HFFc6 (cell line): ENCODE data around the gene ITPR3. TPM values are rescaled to one million over a fixed set of nuclear protein-coding genes. Genes with fewer than 3 reads are reported as not detected.

Experiments
- DNase-seq: peaks from one replicate; pipeline ENCODE4 v3.0.0-alpha.2; 2018
- H3K27ac Mint-ChIP-seq: 2 replicates; pipeline ENCODE4 v1.8.0; 2020; ENCODE audit warnings: mild to moderate bottlenecking, mixed read lengths
- H3K27me3 Mint-ChIP-seq: 2 replicates; pipeline ENCODE4 v1.8.0; 2021; ENCODE audit warnings: mild to moderate bottlenecking, moderate library complexity, mixed read lengths; ENCODE audit not compliant: insufficient read depth
- H3K36me3 Mint-ChIP-seq: 2 replicates; pipeline ENCODE4 v1.8.0; 2021; ENCODE audit warnings: low read depth, mixed read lengths
- H3K4me1 Mint-ChIP-seq: 2 replicates; pipeline ENCODE4 v1.8.0; 2020; ENCODE audit warnings: low read depth, mixed read lengths
- H3K4me3 Mint-ChIP-seq: 2 replicates; pipeline ENCODE4 v1.8.0; 2020; ENCODE audit warnings: mild to moderate bottlenecking, moderate library complexity, mixed read lengths
- H3K9me3 Mint-ChIP-seq: 2 replicates; pipeline ENCODE4 v1.8.0; 2020; ENCODE audit warnings: mild to moderate bottlenecking, mixed read lengths
- CTCF ChIP-seq: fragments of 200-600 bp; sonication (generic); IDR thresholded peaks from 2 replicates; pipeline ENCODE4 v1.5.0; 2021; ENCODE audit warnings: antibody characterized with exemption, mild to moderate bottlenecking
- total RNA-seq, 6 experiments: library from RNA; stranded (reverse); fragmentation: NEBNext Ultra II Directional; extraction: Animal tissue kit (Norgen Biotek cat#: 25700); gene quantifications; 2 replicates in 1 of 6; 3 replicates in 5 of 6; pipeline ENCODE4 v1.2.3, GENCODE V29; 2021

Gene ITPR3
- total RNA-seq, 6 experiments from 2014 or later = 20.2 to 30.3 (median 26.9) TPM

DNA sequence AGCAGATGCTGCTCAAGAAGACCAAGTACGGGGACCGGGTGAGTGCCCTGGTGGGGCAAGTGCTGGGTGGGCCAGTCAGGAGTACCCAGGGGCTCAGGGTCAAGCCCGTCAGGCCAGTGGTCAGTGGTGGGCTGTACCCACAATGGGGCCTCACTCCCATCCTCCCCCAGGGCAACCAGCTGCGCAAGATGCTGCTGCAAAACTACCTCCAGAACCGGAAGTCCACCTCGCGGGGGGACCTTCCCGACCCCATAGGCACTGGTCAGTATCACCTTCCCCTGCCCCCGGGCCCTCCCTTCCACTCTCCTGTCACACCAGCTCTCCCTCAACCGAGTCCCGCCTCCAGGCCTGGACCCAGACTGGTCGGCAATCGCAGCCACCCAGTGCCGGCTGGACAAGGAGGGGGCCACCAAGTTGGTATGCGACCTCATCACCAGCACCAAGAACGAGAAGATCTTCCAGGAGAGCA, 63.3 kb downstream of the ITPR3 start:
- H3K4me3 Mint-ChIP-seq = no peak overlapping the region
- no peak for TF ChIP-seq CTCF
- peaks cover 21% of the 10 kb centered on the region for H3K36me3 Mint-ChIP-seq
- no peaks in the 10 kb centered on the region for H3K9me3 Mint-ChIP-seq
- H3K27me3 Mint-ChIP-seq = no peaks in the 10 kb centered on the region; the same call in none of the 2 replicates
- DNase-seq = no peak
- no peak overlapping the region for H3K27ac Mint-ChIP-seq
- peaks cover 4% of the 10 kb centered on the region; the same call in 1 of the 2 replicates for H3K4me1 Mint-ChIP-seq

- peaks cover 22% of the 10 kb centered on the region for H3K36me3 Mint-ChIP-seq
- no peaks in the 10 kb centered on the region for H3K9me3 Mint-ChIP-seq
- TF ChIP-seq CTCF = no peak
- no peak overlapping the region for H3K27ac Mint-ChIP-seq
- no peak overlapping the region for H3K4me3 Mint-ChIP-seq
- H3K27me3 Mint-ChIP-seq = peaks cover 2% of the 10 kb centered on the region
- peaks cover 9% of the 10 kb centered on the region; the same call in 1 of the 2 replicates for H3K4me1 Mint-ChIP-seq
- no peak for DNase-seq
Measured at GRCh38 chr6:33684983-33685382, 63.9 kb downstream of the ITPR3 start.

DNA sequence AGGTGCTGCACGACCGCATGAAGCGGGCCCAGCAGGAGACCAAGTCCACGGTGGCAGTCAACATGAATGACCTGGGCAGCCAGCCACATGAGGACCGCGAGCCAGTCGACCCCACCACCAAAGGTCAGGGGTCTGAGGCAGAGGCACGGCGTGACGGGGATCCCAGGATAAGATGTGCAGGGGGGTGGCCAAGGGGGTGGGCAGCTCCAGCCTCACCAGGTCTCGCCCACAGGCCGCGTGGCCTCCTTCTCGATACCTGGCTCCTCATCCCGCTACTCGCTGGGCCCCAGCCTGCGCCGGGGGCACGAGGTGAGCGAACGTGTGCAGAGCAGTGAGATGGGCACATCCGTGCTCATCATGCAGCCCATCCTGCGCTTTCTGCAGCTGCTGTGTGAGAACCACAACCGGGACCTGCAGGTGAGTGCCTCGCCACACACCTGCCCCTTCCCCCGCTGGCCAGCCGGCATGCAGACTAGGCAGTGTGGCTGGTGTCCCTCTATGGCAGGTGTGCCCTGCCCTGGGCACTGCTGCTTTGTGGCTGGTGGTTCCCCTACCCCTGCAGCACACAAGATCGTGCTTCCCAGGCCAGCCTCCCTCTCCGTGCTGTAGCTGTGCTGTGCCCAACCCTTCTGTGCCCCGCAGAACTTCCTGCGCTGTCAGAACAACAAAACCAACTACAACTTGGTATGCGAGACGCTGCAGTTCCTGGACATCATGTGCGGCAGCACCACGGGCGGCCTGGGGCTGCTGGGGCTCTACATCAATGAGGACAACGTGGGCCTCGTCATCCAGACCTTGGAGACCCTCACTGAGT, 64.5 kb downstream of the ITPR3 start:
- Mint-ChIP-seq H3K36me3 (peaks cover 17% of the 10 kb centered on the region), H3K4me1 (peaks cover 9% of the 10 kb centered on the region; the same call in 1 of the 2 replicates), H3K9me3 (no peaks in the 10 kb centered on the region), H3K4me3 (no peak overlapping the region), H3K27ac (no peak overlapping the region), H3K27me3 (peaks cover 2% of the 10 kb centered on the region)
- DNase-seq = no peak
- TF ChIP-seq CTCF = no peak

DNA sequence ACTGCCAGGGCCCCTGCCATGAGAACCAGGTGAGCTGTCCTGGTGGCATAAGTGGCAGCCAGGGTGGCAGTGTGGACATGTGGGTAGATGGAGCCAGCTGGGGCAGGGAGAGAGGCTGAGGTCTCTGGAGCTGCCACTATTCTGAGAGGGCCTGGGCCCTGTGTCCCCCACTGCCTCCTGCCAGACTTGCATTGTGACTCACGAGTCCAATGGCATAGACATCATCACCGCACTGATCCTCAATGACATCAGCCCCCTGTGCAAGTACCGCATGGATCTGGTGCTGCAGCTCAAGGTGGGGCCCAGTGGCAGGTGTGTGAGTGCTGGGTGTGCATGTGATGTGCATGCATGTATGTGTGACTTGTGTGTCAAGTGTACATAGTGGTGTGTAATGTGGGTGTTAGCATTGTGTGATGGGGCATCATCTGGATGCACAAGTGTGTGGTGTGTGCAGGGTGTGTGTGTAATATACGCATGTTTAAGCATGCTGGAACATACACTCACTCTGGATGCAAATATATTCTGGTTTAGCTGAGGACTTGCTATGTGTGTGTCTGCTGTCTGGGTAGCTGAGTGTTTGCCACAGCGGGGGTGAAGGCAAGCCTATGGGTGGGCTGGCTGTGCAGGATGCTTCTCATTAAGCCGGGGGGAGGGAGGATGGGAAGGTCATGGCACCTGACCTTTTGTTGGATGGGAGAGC, 65.3 kb downstream of the ITPR3 start:
- Mint-ChIP-seq H3K4me1 (peaks cover 16% of the 10 kb centered on the region), H3K36me3 (peaks cover 24% of the 10 kb centered on the region), H3K4me3 (no peak overlapping the region), H3K27me3 (peaks cover 2% of the 10 kb centered on the region), H3K9me3 (no peaks in the 10 kb centered on the region), H3K27ac (no peak overlapping the region)
- no peak for TF ChIP-seq CTCF
- DNase-seq = no peak

DNA sequence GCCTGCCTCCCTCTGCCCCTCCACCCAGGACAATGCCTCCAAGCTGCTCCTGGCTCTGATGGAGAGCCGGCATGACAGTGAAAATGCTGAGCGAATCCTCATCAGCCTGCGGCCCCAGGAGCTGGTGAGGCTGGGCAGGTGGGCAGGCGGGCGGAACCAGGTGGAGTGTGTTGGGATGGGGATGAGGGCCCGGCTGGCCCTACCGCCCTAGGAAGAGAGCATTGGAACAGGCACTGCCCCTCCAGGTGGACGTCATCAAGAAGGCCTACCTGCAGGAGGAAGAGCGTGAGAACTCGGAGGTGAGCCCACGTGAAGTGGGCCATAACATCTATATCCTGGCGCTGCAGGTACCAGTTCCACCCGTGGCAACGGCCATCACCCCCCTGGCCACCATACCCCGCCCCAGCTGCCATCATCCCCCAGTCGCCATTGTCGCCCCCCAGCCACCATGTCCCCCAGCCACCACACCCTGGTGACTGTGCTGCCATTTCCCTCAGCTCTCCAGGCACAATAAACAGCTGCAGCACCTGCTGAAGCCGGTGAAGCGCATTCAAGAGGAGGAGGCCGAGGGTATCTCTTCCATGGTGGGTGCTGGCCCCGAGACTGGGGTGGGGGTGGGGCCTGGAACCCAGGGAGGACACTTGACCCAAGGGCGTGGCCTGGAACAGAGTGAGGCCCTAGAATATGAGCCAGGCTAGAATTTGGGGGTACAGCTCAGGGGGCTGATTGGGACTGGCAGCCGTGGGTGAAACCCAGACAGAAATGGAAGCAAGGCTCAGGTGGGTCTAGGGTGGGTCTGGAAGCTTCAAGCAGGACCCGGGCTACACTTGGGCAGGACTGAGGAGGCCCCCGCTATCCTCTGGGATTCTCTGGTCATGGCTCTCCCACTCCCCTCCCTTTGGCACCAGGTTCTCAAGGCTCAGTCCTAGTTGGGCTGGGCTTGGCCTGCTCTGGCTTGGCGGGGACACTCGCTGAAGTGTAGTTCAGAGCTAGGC, 66.2 kb downstream of the ITPR3 start:
- peaks cover 29% of the 10 kb centered on the region for H3K36me3 Mint-ChIP-seq
- TF ChIP-seq CTCF = no peak
- no peaks in the 10 kb centered on the region for H3K9me3 Mint-ChIP-seq
- H3K27ac Mint-ChIP-seq = no peak overlapping the region
- no peak for DNase-seq
- H3K4me1 Mint-ChIP-seq = peaks cover 25% of the 10 kb centered on the region
- no peak overlapping the region for H3K4me3 Mint-ChIP-seq
- peaks cover 2% of the 10 kb centered on the region for H3K27me3 Mint-ChIP-seq
